RPMI7951 (cell line): ENCODE data around the gene ZBED1. TPM values are rescaled to one million over a fixed set of nuclear protein-coding genes. Genes with fewer than 3 reads are reported as not detected.
"Not testable (repeated sequence)": the region's sequence is repeated elsewhere in the genome, so short reads cannot be mapped to it uniquely, and the experiment has no call there.

Experiments
- DNase-seq: peaks from one replicate; pipeline ENCODE4 v3.0.0-alpha.2; 2012; ENCODE audit warnings: low read depth
- total RNA-seq: library from RNA; depleted of rRNA; stranded (reverse); fragments of >200 nt; shearing (Covaris generic); gene quantifications from 2 replicates; pipeline ENCODE4 v1.2.3, GENCODE V29; 2014

ZBED1 gene
- total RNA-seq, 1 experiment from 2014 or later, result 8.1 TPM

GRCh38 chrX:2497961-2498780 is 2.6 kb downstream of the ZBED1 start:
- no peak for DNase-seq

DNA sequence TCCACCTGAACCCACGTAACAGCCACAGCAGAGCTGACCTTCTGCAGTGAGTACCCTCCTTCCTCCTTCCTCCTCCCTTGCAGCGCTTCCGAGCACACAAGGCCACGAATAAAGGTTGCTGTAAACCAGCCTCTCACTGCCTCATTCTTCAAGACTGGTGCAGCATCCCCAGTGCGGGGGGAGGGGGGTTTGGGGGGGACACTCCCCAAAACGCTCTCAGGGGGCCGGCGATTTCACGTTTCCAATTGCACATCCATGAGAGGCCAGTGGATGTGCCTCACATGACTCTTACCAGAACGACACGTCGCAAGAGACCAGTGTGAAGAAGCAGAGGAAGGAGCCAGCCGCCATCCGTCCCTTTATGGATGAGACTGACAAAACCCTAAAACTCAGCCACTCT is 5.2 kb downstream of the ZBED1 start:
- DNase-seq, result no peak

DNA sequence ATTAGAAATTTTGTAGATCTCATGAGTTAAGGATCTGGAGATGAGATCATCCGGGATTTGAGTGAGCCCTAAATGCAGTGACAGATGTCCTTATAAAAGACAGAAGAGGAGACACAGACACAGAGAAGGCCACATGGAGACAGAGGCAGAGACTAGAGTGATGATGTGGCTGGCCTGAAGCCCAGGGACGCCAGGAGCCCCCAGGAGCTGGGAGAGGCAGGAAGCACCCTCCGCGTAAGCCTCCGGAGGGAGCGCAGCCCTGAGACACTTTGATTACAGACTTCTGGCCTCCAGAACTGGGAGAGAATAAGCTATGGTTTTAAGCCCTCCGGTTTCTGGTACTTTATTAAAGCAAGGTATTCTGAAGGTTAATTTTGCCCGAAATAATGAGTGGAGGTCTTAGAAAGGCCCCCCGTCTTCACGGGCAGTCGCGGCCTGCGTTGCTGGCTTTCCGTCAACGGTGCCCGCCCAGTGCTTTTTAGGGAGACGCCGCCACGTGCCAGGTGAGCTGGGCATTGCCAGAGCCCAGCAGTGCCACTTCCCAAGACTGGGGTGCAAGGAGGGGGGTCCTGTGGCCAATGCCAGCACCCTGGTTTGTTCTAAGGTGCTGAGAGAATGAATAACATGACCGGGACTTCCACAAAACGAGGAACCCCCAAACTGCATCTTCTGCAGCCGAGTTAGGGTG is 8.1 kb downstream of the ZBED1 start:
- no peak for DNase-seq

DNA sequence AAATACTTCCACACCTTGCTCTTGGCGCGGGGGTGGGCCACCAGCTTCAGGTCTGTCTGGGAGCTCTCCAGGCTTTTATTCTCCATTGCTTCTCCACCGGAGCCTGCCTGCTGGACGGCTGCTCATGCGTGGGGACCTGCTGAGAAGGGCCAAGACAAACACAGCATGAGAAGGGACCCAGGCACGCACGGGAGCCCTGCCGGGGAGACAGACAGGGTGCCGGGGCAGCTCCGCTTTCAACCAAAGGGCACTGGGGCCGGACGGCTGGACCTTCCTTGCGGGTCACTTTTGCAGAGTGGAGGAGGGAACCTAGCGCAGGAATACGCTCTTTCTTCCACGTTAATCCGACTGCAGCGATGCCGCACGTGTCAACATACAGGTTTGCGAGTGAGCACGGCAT is 10.1 kb downstream of the ZBED1 start:
- DNase-seq, result no peak

DNA sequence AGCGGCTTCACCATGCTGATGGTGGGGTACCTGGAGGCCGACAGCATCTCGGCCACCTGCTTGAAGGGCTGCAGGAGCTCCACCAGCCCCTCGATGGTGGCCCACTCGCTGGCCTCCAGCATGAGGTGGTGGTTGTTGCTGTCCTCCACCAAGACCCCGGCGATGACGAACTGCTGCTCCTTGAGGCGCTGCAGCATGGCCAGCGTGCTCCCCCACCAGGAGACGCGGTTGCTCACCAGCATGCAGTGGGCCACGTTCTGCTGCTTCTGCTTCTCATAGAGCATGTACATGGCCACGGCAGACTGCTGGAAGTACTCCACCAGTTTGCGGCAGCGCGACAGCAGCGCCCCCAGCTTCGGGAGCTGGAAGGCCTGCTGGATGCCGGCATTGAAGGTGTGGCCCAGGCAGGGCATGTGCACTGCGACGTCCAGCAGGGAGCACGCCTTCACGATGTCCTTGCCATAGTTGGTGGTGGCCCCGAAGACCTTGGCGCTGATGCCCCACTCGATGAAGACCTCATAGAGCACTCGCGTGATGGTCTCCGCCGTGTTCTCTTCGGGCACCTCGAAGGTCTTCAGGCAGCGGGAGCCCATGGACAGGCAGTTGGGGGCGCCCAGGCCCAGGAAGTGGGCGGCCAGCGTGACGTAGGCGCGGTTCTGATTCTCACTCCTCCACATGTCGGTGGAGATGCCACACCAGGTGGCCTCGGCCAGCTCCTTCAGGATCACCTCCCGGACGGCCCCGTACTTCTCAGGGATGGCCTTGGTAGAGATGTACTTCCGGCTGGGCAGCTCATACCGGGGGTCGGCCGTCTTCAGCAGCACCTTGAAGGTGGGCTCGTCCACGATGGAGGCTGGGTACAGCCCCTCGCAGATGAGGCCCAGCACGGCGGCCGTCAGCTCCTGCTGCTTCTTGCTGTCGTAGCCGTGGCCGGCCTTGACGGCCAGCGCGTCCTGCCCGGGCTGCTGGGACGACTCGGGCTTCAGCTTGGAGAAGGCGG is 11.0 kb downstream of the ZBED1 start:
- no peak for DNase-seq

DNA sequence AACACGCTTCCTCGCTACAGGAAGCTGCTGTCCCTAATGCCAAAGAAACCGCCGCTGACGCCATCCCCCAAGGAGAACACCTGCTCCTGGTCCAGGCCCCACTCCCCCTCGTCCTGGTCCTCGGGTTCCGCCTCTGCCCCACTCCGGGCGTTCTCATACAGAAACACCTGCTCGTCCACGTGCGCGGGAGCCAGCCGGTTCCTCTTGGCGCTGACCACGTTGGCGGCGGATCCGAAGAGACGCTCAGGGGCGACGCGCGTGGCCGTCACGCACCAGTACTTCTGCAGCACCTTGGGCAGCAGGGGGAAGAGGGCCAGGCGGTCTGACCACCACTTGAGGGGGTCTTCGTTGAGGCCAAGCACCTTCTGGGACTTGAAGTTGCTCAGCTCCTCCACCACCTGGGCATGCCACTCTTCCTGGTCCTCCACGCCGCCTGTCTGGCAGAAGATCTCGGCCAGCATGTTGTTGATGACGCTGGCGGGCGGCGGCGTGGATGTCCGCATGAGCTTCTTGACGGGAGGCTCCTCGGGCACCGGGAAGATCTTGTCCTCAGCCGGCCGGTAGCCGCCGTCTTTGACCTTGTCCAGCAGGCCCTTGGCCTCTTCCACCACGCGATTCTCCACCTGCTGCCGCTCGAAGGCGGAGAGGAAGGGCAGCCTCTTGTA is 12.0 kb downstream of the ZBED1 start:
- no peak for DNase-seq

DNA sequence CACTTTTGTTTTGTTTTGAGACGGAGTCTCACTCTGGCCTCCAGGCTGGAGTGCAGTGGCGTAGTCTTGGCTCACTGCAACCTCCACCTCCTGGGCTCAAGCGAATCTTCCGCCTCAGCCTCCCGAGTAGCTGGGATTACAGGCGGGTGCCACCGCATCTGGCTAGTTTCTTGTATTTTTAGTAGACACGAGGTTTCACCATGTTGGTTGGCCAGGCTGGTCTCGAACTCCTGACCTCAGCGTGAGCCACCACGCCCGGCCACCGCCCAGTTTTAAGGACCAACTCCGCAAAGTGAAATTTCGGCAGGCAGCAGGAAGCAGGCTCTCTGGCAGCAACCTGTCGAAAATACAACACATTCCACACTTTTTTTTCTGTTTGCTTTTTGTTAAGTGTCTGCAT is 13.4 kb downstream of the ZBED1 start:
- no peak for DNase-seq

DNA sequence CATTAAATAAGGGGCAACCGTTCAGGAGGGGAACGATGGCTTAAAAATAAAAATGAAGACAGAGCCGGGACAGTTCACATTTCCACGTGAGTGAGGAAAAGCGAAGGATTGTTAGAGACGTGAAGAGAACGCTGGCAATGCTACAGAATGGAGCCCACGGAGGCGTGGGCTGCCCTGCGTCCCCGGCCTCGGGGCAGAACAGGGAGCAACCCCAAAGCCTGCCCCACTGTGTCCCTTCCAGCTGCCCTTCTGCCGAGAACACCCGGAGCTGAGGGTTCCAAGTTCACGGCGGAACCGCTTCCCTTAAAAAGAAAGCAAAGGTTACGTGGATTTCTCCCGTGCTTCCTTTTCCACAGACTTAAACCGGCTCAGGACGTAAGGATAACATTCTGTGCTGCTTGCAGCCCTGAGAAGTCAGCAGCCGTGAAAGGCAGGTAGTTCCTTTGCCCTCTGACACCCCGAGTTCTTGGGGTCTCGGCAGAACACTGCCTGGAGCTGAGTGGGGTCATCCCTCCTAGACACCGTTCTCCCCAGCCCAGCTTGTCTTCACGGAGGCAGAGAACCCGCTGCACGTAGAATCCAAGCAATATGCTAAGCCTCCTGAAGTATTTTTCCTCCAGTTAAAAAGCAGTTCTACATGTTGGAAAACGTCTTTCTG is 14.2 kb downstream of the ZBED1 start:
- DNase-seq, result no peak

DNA sequence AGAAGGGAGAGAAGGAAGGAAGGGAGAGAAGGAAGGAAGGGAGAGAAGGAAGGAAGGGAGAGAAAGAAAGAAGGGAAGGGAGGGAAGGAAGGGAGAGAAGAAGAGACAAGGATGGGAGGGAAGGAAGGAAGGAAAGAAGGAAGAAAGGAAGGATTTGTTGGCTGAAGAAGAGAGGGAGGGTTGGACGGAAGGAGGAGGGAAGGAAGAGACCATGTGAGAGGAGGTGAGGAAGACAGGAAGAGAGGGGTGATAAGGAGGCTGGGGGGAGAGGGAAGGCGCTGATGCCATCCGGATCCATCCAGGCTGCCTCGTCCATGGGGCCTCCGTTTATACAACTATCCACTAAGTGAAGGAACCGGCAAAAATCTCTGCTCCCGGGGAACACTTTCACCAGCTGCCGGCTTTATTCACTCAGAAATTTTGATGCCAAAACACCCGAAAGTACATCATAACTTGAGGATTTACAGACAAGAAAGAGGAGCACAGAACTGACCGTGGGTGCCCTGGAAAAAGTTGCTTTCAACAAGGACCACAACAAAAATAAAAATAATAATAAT is 14.9 kb downstream of the ZBED1 start:
- no peak for DNase-seq

- no peak for DNase-seq
Observed at GRCh38 chrX:2484721-2485648, 15.8 kb downstream of the ZBED1 start.

DNA sequence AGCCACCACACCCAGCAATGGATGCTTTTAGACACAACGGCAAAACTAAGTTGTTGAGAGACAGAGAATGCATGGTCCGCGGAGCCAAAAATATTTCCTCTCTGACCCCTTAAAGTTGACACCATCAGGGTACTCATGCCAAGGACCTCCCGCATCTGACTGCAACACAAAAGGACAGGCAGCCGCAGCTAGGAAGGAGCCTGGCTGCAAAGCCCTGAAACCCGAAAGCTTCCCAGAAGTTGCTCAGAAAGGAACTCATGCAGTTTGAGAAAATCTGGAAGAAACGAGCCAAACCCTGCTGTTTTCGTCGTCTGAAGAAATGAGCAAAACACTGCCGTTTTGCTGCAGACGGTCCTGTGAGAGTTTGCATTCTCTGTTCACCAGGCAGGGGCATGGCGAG is 16.5 kb downstream of the ZBED1 start:
- no peak for DNase-seq

DNA sequence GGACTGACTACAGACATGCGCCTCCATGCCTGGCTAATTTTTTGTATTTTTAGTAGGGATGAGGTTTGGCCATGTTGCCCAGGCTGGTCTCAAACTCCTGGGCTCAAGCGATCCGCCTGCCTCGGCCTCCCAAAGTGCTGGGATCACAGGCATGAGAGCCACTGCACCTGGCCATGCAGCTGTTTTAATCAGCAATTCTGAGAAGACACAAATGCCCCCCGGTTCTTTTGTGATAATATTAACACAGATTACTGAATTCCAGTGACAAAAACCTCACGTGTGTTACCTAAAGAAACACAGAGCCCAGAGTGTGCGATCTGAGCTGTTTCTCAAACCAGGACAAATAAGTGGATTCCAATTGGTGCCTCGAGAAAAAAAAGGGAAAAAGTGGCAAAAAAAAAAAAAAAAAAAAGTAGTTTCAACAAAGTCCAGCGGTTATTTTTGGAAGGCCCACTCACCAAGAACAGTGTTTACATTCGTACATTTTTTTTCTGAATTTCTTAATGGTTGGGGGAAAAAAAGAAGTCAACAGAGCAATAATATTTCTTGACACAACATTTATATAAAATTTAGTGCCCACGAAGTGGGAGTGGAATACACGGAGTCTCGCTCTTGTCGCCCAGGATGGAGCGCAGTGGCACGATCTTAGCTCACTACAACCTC is 17.2 kb downstream of the ZBED1 start:
- no peak for DNase-seq

DNA sequence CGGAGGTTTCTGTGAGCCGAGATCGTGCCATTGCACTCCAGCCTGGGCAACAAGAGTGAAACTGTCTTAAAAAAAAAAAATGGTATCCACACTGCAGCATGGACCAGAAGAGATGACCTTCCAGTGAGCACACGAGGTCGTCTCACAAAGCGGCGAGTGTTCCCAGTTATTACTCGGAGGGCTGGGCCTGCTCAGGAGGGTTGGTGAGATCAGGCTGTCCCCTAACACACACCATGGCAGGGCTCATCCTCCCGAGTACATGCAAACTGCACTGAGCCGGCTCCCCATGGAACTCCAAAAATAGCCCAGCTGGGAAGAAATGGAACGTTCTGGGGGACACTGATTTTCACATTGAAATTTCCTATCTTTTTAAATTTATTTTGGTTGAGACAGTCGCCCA is 19.2 kb downstream of the ZBED1 start:
- DNase-seq, result not testable (repeated sequence)

DNA sequence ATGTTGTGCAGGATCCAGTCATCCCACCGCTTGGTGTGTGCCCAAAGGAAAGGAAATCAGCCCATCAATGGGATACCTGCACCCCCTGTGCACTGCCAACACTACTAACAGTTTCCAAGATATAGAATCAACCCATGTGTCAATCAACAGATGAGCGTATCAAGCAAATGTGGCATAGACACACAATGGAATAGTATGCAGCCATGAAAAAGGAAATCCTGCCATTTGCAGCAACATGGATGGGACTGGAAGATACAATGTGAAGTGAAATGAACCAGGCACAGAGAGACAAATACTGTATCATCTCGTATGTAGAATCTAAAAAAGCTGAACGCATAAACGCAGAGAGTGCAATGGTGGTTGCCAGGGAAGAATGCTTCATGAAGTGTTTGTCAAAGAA is 20.8 kb downstream of the ZBED1 start:
- DNase-seq, result not testable (repeated sequence)

GRCh38 chrX:2479420-2479780 is 21.4 kb downstream of the ZBED1 start:
- DNase-seq, result no peak

- DNase-seq, result no peak
Observed at GRCh38 chrX:2478546-2479419, 22.0 kb downstream of the ZBED1 start.

GRCh38 chrX:2477313-2477712 is 23.5 kb downstream of the ZBED1 start:
- not testable (repeated sequence) for DNase-seq
